NT2/D1 (cell line): Measurements from ENCODE around the gene HSPB8.

ENCODE experiments used
- SUZ12 ChIP-seq: IDR thresholded peaks from 2 replicates; pipeline ENCODE4 v1.6.1; 2011; ENCODE audit not compliant: insufficient read length, insufficient read depth; ENCODE audit errors: extremely low read depth
- ZNF274 ChIP-seq: IDR thresholded peaks from 2 replicates; pipeline ENCODE4 v1.6.1; 2011; ENCODE audit warnings: mild to moderate bottlenecking, low read depth, low read length

- TF ChIP-seq ZNF274: no peak
- TF ChIP-seq SUZ12: no peak
These were observed 4.2 kb downstream of the HSPB8 start for GRCh38 chr12:119182701-119183493.
